Ishikawa (cell line): ENCODE measurements around the gene TLR8.

Source experiments
- CREB1 ChIP-seq: IDR thresholded peaks from 2 replicates; pipeline ENCODE4 v1.6.1; 2012; ENCODE audit warnings: low read depth
- EGR1 ChIP-seq: IDR thresholded peaks from 2 replicates; pipeline ENCODE4 v1.6.1; 2012
- EP300 ChIP-seq: IDR thresholded peaks from 2 replicates; pipeline ENCODE4 v1.6.1; 2012; ENCODE audit warnings: borderline replicate concordance
- FOXM1 ChIP-seq: IDR thresholded peaks from 2 replicates; pipeline ENCODE4 v1.6.1; 2012; ENCODE audit warnings: low read depth, borderline replicate concordance
- MAX ChIP-seq: IDR thresholded peaks from 2 replicates; pipeline ENCODE4 v1.6.1; 2012
- REST ChIP-seq: IDR thresholded peaks from 2 replicates; pipeline ENCODE4 v1.6.1; 2012; ENCODE audit warnings: low read depth, mild to moderate bottlenecking
- TAF1 ChIP-seq: IDR thresholded peaks from 2 replicates; pipeline ENCODE4 v1.6.1; 2012; ENCODE audit warnings: low read depth, mild to moderate bottlenecking
- TCF12 ChIP-seq: IDR thresholded peaks from 2 replicates; pipeline ENCODE4 v1.6.1; 2012; ENCODE audit warnings: low read depth
- YY1 ChIP-seq: IDR thresholded peaks from 2 replicates; pipeline ENCODE4 v1.6.1; 2012; ENCODE audit warnings: low read depth

DNA sequence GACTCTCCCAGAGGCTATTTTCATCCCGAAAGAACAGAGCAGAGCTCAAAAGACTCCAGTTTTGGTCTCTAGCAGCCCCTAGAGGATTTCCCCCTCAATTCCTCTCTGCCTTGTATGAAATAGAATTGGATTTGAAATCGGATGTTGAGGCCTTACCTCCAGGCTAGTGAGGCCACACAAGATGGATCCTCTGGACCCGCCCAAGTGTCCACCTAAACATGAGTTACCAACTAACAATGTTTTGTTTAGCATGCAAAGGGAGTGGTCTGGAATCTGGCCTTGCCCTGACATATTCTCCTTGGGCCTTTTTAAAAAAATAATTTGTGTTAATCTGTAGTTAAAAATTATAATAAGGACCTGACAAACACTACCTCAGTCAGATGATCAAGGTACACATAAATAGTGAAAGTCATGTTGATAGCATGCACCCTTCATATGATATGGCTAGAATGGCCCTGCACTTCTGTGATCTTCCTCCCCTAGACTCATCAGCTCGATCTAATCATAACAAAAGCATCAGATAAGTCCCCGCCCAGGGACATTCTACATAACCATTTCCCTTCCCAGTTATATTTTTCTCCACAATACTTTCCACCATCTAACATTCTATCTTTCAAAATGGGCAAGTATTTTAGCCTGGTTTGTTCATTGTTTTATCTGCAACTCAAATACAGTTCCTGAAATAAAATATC is 6.5 kb downstream of the TLR8 start:
- TF ChIP-seq FOXM1 (no peak), EP300 (no peak), REST (no peak), EGR1 (no peak), TAF1 (no peak), CREB1 (no peak), YY1 (no peak), MAX (no peak), TCF12 (no peak)
